GM12878 (cell line): ENCODE measurements around the gene SFT2D1. TPM values are rescaled to one million over a fixed set of nuclear protein-coding genes. Genes with fewer than 3 reads are reported as not detected.
A peak's percentile ranks its signal among the peaks of the same experiment; 100 is the strongest.

ENCODE experiments used
- ATAC-seq: fragments of 200-7000 bp; cut with Tn5 transposase; 3 replicates; pipeline ENCODE4 v1.9.1; 2020; ENCODE audit warnings: mild to moderate bottlenecking, moderate library complexity
- BruUV-seq: library from RNA; stranded (reverse); fragments of 400-500 nt; replicated peaks from 2 replicates; lab custom pipeline; 2021; lab: Mats Ljungman, UMichigan
- CTCF ChIA-PET: fragments of 300-600 bp; sonication (Branson Sonifier 250); formaldehyde crosslinking; extraction: SDS; loops from one replicate; lab custom pipeline; 2021; ENCODE audit warnings: inconsistent platforms; lab: Yijun Ruan, JAX
- POLR2A ChIA-PET: fragments of 350-600 bp; formaldehyde crosslinking; extraction: SDS; loops from one replicate; lab custom pipeline; 2021; ENCODE audit warnings: inconsistent platforms; lab: Charles Lee
- RAD21 ChIA-PET: fragments of 300-600 bp; sonication (Branson Sonifier 250); formaldehyde crosslinking; loops from one replicate; lab custom pipeline; 2023; ENCODE audit warnings: antibody characterized with exemption; ENCODE audit not compliant: unreplicated experiment; lab: Charles Lee
- SMC1A ChIA-PET: fragments of 300-600 bp; sonication (Branson Sonifier 250); formaldehyde crosslinking; loops from one replicate; lab custom pipeline; 2023; ENCODE audit not compliant: unreplicated experiment, uncharacterized antibody; lab: Charles Lee
- DNase-seq: peaks from one replicate; pipeline ENCODE4 v3.0.0-alpha.2; 2011; ENCODE audit warnings: low read depth, low spot score
- FAIRE-seq: peaks from 3 replicates; lab custom pipeline; 2011; peaks lifted over from hg19 to GRCh38; lab: Jason Lieb, UNC
- H2AFZ ChIP-seq: 2 replicates; pipeline ENCODE4 v1.6.0; 2011; ENCODE audit warnings: low read depth, low read length, control low read depth; ENCODE audit not compliant: control insufficient read depth
- H3K27ac ChIP-seq: 2 replicates; pipeline ENCODE4 v1.5.1; 2011; ENCODE audit warnings: control low read depth; ENCODE audit not compliant: control insufficient read depth, insufficient read depth
- H3K27me3 ChIP-seq, 2 experiments: replicated peaks in 1 of 2; 2 replicates each; pipeline versions ENCODE4 v1.6.0 to v1.6.1; 2011; ENCODE audit warnings: low read length in 1 of 2; ENCODE audit not compliant: control insufficient read depth in 2 of 2, insufficient read depth in 2 of 2
- H3K36me3 ChIP-seq, 2 experiments: 2 replicates each; pipeline ENCODE4 v1.5.1; 2011; ENCODE audit warnings: low read length in 1 of 2; ENCODE audit not compliant: control insufficient read depth in 2 of 2, insufficient read depth in 2 of 2
- H3K4me1 ChIP-seq: 2 replicates; pipeline ENCODE4 v1.6.1; 2011; ENCODE audit warnings: mild to moderate bottlenecking, low read length, moderate library complexity, mixed read lengths; ENCODE audit not compliant: control insufficient read depth, insufficient read depth
- H3K4me2 ChIP-seq: 2 replicates; pipeline ENCODE4 v1.6.0; 2011; ENCODE audit warnings: control low read depth; ENCODE audit not compliant: control insufficient read depth, insufficient read depth
- H3K4me3 ChIP-seq: fragments of 200-600 bp; sonication (generic); 2 replicates; pipeline ENCODE4 v1.5.1; 2016
- H3K79me2 ChIP-seq: 2 replicates; pipeline ENCODE4 v1.6.0; 2011; ENCODE audit warnings: low read length; ENCODE audit not compliant: control insufficient read depth, insufficient read depth
- H3K9ac ChIP-seq: 2 replicates; pipeline ENCODE4 v1.8.0; 2011; ENCODE audit warnings: low read length, control low read depth, mixed read lengths; ENCODE audit not compliant: control insufficient read depth, insufficient read depth
- H3K9me3 ChIP-seq: replicated peaks from 3 replicates; pipeline ENCODE4 v1.5.1; 2011; ENCODE audit warnings: mild to moderate bottlenecking, low read length; ENCODE audit not compliant: control insufficient read depth, insufficient read depth
- H4K20me1 ChIP-seq: 2 replicates; pipeline ENCODE4 v1.6.0; 2011; ENCODE audit not compliant: control insufficient read depth, insufficient read depth
- BCL11A ChIP-seq: IDR thresholded peaks from 2 replicates; pipeline ENCODE4 v1.6.1; 2011; ENCODE audit warnings: low read depth, low read length
- BCLAF1 ChIP-seq: fragments of 450-650 bp; IDR thresholded peaks from 2 replicates; pipeline ENCODE4 v1.6.1; 2017; ENCODE audit warnings: antibody characterized with exemption, mild to moderate bottlenecking, moderate library complexity
- BHLHE40 ChIP-seq, 2 experiments: fragments of 450-650 bp in 1 of 2; IDR thresholded peaks; 2 replicates each; pipeline ENCODE4 v1.6.1; 2011 to 2017; ENCODE audit warnings: low read depth in 2 of 2, borderline replicate concordance in 1 of 2, improper control_type of control experiment in 1 of 2, low read length in 1 of 2, mild to moderate bottlenecking in 1 of 2
- CREB1 ChIP-seq: IDR thresholded peaks from 2 replicates; pipeline ENCODE4 v1.6.1; 2012; ENCODE audit warnings: low read depth, mild to moderate bottlenecking, inconsistent platforms
- CTCF ChIP-seq, 3 experiments: IDR thresholded peaks in 2 of 3; conservative IDR thresholded peaks in 1 of 3; 2 replicates each; pipeline ENCODE4 v1.5.1; 2011; ENCODE audit warnings: low read depth in 3 of 3, low read length in 3 of 3, mild to moderate bottlenecking in 3 of 3, control low read depth in 2 of 3, moderate library complexity in 2 of 3, inconsistent platforms in 1 of 3, mixed read lengths in 1 of 3; ENCODE audit not compliant: control insufficient read depth in 2 of 3, insufficient read depth in 1 of 3; ENCODE audit errors: extremely low read depth in 1 of 3
- GABPA ChIP-seq: IDR thresholded peaks from 2 replicates; pipeline ENCODE4 v1.6.1; 2014; ENCODE audit warnings: antibody characterized with exemption, low read depth, mild to moderate bottlenecking, inconsistent platforms
- MAX ChIP-seq: IDR thresholded peaks from 2 replicates; pipeline ENCODE4 v1.6.1; 2012; ENCODE audit warnings: low read depth, low read length, improper control_type of control experiment
- MXI1 ChIP-seq: fragments of 150-350 bp; IDR thresholded peaks from 2 replicates; pipeline ENCODE4 v1.6.1; 2011; ENCODE audit warnings: low read depth, mild to moderate bottlenecking, inconsistent platforms, low read length, improper control_type of control experiment
- NFYA ChIP-seq: IDR thresholded peaks from 2 replicates; pipeline ENCODE4 v1.6.1; 2011; ENCODE audit warnings: low read depth, mild to moderate bottlenecking, low read length, improper control_type of control experiment, borderline replicate concordance
- POU2F2 ChIP-seq: IDR thresholded peaks from 3 replicates; pipeline ENCODE4 v1.6.1; 2011; ENCODE audit warnings: low read depth, mild to moderate bottlenecking, low read length, borderline replicate concordance
- RAD21 ChIP-seq: IDR thresholded peaks from 2 replicates; pipeline ENCODE4 v1.6.1; 2011; ENCODE audit warnings: mild to moderate bottlenecking, low read depth, low read length, moderate library complexity; ENCODE audit not compliant: insufficient read depth
- RUNX3 ChIP-seq: IDR thresholded peaks from 2 replicates; pipeline ENCODE4 v1.6.1; 2012; ENCODE audit warnings: low read length, inconsistent platforms
- SMC3 ChIP-seq: IDR thresholded peaks from 2 replicates; pipeline ENCODE4 v1.6.1; 2011; ENCODE audit warnings: low read length, improper control_type of control experiment, borderline replicate concordance
- SUZ12 ChIP-seq: fragments of 200-600 bp; sonication (generic); IDR thresholded peaks from one replicate; pipeline ENCODE4 v1.6.1; 2018; ENCODE audit warnings: antibody characterized with exemption, mild to moderate bottlenecking; ENCODE audit not compliant: unreplicated experiment
- YY1 ChIP-seq: IDR thresholded peaks from 2 replicates; pipeline ENCODE4 v1.6.1; 2011; ENCODE audit warnings: low read depth, mild to moderate bottlenecking, low read length
- WGBS: methylation state at CpG from one replicate; pipeline ENCODE4 v1.1.6; 2016; ENCODE audit warnings: low lambda C conversion rate; ENCODE audit not compliant: insufficient replicate concordance, insufficient coverage; ENCODE audit errors: missing lambda C conversion rate; 5-methylcytosine and 5-hydroxymethylcytosine counted together
- in situ Hi-C: fragments of 300-500 bp; cut with MboI; formaldehyde crosslinking; loops from 9 replicates; pipeline ENCODE4 v1.14.3; 2018; ENCODE audit warnings: mixed read lengths
- intact Hi-C: fragments of 100-400 bp; cut with micrococcal nuclease; formaldehyde crosslinking; loops from one replicate; pipeline ENCODE4 v1.14.2; 2022; ENCODE audit not compliant: unreplicated experiment
- polyA plus RNA-seq, 11 experiments: library from polyadenylated mRNA; depleted of rRNA in 4 of 11; unstranded in 6 of 11; stranded (reverse) in 5 of 11; fragments of >200 nt; fragmentation: Nextera tagmentation in 4 of 11; fragmentation: Illumina TruSeq in 1 of 11; extraction: Ambion mirVana in 4 of 11; extraction: Trizol in 1 of 11; gene quantifications; 1 replicate in 1 of 11; 2 replicates in 10 of 11; pipeline versions ENCODE4 v1.2.1 to v1.2.3, GENCODE V29; 2011 to 2016; ENCODE audit warnings: inconsistent platforms in 2 of 11, missing spikeins in 2 of 11, low read depth in 1 of 11
- total RNA-seq, 4 experiments: library from RNA; depleted of rRNA in 3 of 4; stranded (reverse); fragments of >200 nt in 3 of 4; fragmentation: Illumina TruSeq in 1 of 4; extraction: Trizol in 1 of 4; gene quantifications; 2 replicates each; pipeline versions ENCODE4 v1.2.1 to v1.2.3, GENCODE V29; 2013 to 2021

The SFT2D1 gene
- total and polyA plus RNA-seq, 10 of the 15 experiments (the other 5 are each of a cell fraction or from before 2014, with no cell fraction given): 69.5 to 281 (median 124) TPM

- H3K4me1 ChIP-seq: no peaks in the 10 kb centered on the region
- H3K4me2 ChIP-seq: no peak overlapping the region
- CTCF ChIA-PET: interaction anchor here (0.6 to 11.5 kb wide), 45 partner anchors 9 to 345 kb away, joined by 3 to 317 read pairs (median 6); partner anchors contain the start of gene SFT2D1
- WGBS: 44% methylated on average over 18 of the region's 18 CpGs
- H3K79me2 ChIP-seq: no peaks in the 10 kb centered on the region
- no peak for FAIRE-seq
- SMC1A ChIA-PET: interaction anchor here (0.6 to 2.8 kb wide), 26 partner anchors 9 to 180 kb away, joined by 3 to 79 read pairs (median 8); partner anchors contain the start of gene SFT2D1
- H3K36me3 ChIP-seq: no peaks in the 10 kb centered on the region
- no peak for TF ChIP-seq SUZ12
- TF ChIP-seq CTCF (IDR thresholded peaks at IDR 0.05 in 2 of 3, conservative IDR thresholded peaks at IDR 0.05 in 1 of 3; ENCODE audit: control insufficient read depth in 2 of 3, extremely low read depth in 1 of 3, insufficient read depth in 1 of 3, low read depth in 3 of 3, low read length in 3 of 3): peak; percentile 90 to 91 (median 91)
- TF ChIP-seq RUNX3: peak; percentile 25; the same call in 1 of the 2 replicates
- no peak for TF ChIP-seq GABPA
- TF ChIP-seq RAD21: peak; percentile 91
- TF ChIP-seq MXI1: peak; percentile 69; the same call in 1 of the 2 replicates
- TF ChIP-seq BCLAF1: no peak
- TF ChIP-seq BCL11A: no peak
- TF ChIP-seq POU2F2: 0 out of 3 replicates have a peak, but pooled peaks have one; percentile 23
- TF ChIP-seq SMC3: peak; percentile 95
- TF ChIP-seq CREB1: peak; percentile 49; the same call in 1 of the 2 replicates
- peak; percentile 85 for TF ChIP-seq MAX
- no peak for TF ChIP-seq NFYA
- TF ChIP-seq YY1: peak; percentile 76; the same call in 1 of the 2 replicates
- peak; percentile 62 to 63; a peak in 2 of 4 replicates for TF ChIP-seq BHLHE40 (IDR thresholded peaks at IDR 0.05; ENCODE audit: borderline replicate concordance in 1 of 2, low read depth in 2 of 2, low read length in 1 of 2)
- in situ Hi-C loops: loop anchor here (5.0 kb wide), 1 partner anchor 36 kb away; no protein-coding TSS in a partner anchor
- no peak overlapping the region for H2AFZ ChIP-seq
- H3K9ac ChIP-seq: no peak overlapping the region
- H3K4me3 ChIP-seq: no peak overlapping the region
- H3K27me3 ChIP-seq: no peaks in the 10 kb centered on the region; a peak in 1 of 4 replicates
- H4K20me1 ChIP-seq: no peaks in the 10 kb centered on the region
- peak; percentile 44 for DNase-seq
- ATAC-seq: peak; percentile 97
- intact Hi-C loops: loop anchor here (1.0 kb wide), 3 partner anchors 37 to 87 kb away; partner anchors contain the start of gene MPC1
- RAD21 ChIA-PET: interaction anchor here (0.6 to 6.7 kb wide), 21 partner anchors 9 to 91 kb away, joined by 3 to 165 read pairs (median 5); partner anchors contain the start of gene SFT2D1
- H3K9me3 ChIP-seq: no peaks in the 10 kb centered on the region
- H3K27ac ChIP-seq: no peak overlapping the region
- no TSS peak for BruUV-seq
- POLR2A ChIA-PET: interaction anchor here (0.9 to 1.7 kb wide), 4 partner anchors 12 to 76 kb away, joined by 3 to 13 read pairs (median 6); no protein-coding TSS in a partner anchor
Measured at GRCh38 chr6:166313255-166314070, 28.9 kb downstream of the SFT2D1 start.
